ENCODE measurements around the gene CYLD.

The CYLD gene

GRCh38 chr16:50819706-50820105 lies 77.8 kb downstream of the CYLD start:
- TF ChIP-seq ZNF274 (IDR thresholded peaks at IDR 0.05; ENCODE audit: low read depth, low read length) (no peak), YY1 (IDR thresholded peaks at IDR 0.05; ENCODE audit: insufficient read depth, insufficient read length) (no peak), SUZ12 (IDR thresholded peaks at IDR 0.05; ENCODE audit: extremely low read depth, insufficient read depth, insufficient read length) (no peak)
- no peak overlapping the region for H3K9ac ChIP-seq (ENCODE audit: insufficient read length, low read depth)
- no peaks in the 10 kb centered on the region for H3K27me3 ChIP-seq (ENCODE audit: insufficient read depth, insufficient read length)
- no peaks in the 10 kb centered on the region for H3K4me1 ChIP-seq (ENCODE audit: insufficient read depth, insufficient read length)
- no peaks in the 10 kb centered on the region for H3K9me3 ChIP-seq (ENCODE audit: insufficient read depth, low read length)
- DNase-seq (ENCODE audit: low read depth, low spot score), result no peak
- H3K4me3 ChIP-seq (ENCODE audit: insufficient read length, low read depth), result no peak overlapping the region
- no peaks in the 10 kb centered on the region for H3K36me3 ChIP-seq (ENCODE audit: insufficient read depth, insufficient read length, low read length)

GRCh38 chr16:50820225-50820624 lies 78.3 kb downstream of the CYLD start:
- Histone ChIP-seq H3K4me1 (ENCODE audit: insufficient read depth, insufficient read length) (no peaks in the 10 kb centered on the region), H3K9me3 (ENCODE audit: insufficient read depth, low read length) (no peaks in the 10 kb centered on the region), H3K27me3 (ENCODE audit: insufficient read depth, insufficient read length) (no peaks in the 10 kb centered on the region), H3K4me3 (ENCODE audit: insufficient read length, low read depth) (no peak overlapping the region), H3K9ac (ENCODE audit: insufficient read length, low read depth) (no peak overlapping the region), H3K36me3 (ENCODE audit: insufficient read depth, insufficient read length, low read length) (no peaks in the 10 kb centered on the region)
- DNase-seq (ENCODE audit: low read depth, low spot score), result no peak
- no peak for TF ChIP-seq SUZ12 (IDR thresholded peaks at IDR 0.05; ENCODE audit: extremely low read depth, insufficient read depth, insufficient read length)
- no peak for TF ChIP-seq YY1 (IDR thresholded peaks at IDR 0.05; ENCODE audit: insufficient read depth, insufficient read length)
- TF ChIP-seq ZNF274 (IDR thresholded peaks at IDR 0.05; ENCODE audit: low read depth, low read length), result no peak

GRCh38 chr16:50821586-50821985 lies 79.7 kb downstream of the CYLD start:
- no peak for DNase-seq (ENCODE audit: low read depth, low spot score)
- TF ChIP-seq ZNF274 (IDR thresholded peaks at IDR 0.05; ENCODE audit: low read depth, low read length) (no peak), SUZ12 (IDR thresholded peaks at IDR 0.05; ENCODE audit: extremely low read depth, insufficient read depth, insufficient read length) (no peak), YY1 (IDR thresholded peaks at IDR 0.05; ENCODE audit: insufficient read depth, insufficient read length) (no peak)
- no peaks in the 10 kb centered on the region for H3K36me3 ChIP-seq (ENCODE audit: insufficient read depth, insufficient read length, low read length)
- no peaks in the 10 kb centered on the region for H3K4me1 ChIP-seq (ENCODE audit: insufficient read depth, insufficient read length)
- H3K9me3 ChIP-seq (ENCODE audit: insufficient read depth, low read length), result no peaks in the 10 kb centered on the region
- no peak overlapping the region for H3K9ac ChIP-seq (ENCODE audit: insufficient read length, low read depth)
- H3K4me3 ChIP-seq (ENCODE audit: insufficient read length, low read depth), result no peak overlapping the region
- H3K27me3 ChIP-seq (ENCODE audit: insufficient read depth, insufficient read length), result no peaks in the 10 kb centered on the region

- no peak overlapping the region for H3K4me3 ChIP-seq (ENCODE audit: insufficient read length, low read depth)
- H3K9me3 ChIP-seq (ENCODE audit: insufficient read depth, low read length), result no peaks in the 10 kb centered on the region
- DNase-seq (ENCODE audit: low read depth, low spot score), result no peak
- H3K4me1 ChIP-seq (ENCODE audit: insufficient read depth, insufficient read length), result no peaks in the 10 kb centered on the region
- no peaks in the 10 kb centered on the region for H3K36me3 ChIP-seq (ENCODE audit: insufficient read depth, insufficient read length, low read length)
- no peak overlapping the region for H3K9ac ChIP-seq (ENCODE audit: insufficient read length, low read depth)
- TF ChIP-seq SUZ12 (IDR thresholded peaks at IDR 0.05; ENCODE audit: extremely low read depth, insufficient read depth, insufficient read length) (no peak), YY1 (IDR thresholded peaks at IDR 0.05; ENCODE audit: insufficient read depth, insufficient read length) (no peak), ZNF274 (IDR thresholded peaks at IDR 0.05; ENCODE audit: low read depth, low read length) (no peak)
- no peaks in the 10 kb centered on the region for H3K27me3 ChIP-seq (ENCODE audit: insufficient read depth, insufficient read length)
Observed at GRCh38 chr16:50822671-50823070, 80.8 kb downstream of the CYLD start.

GRCh38 chr16:50826797-50827316 lies 85.0 kb downstream of the CYLD start:
- Histone ChIP-seq H3K9me3 (ENCODE audit: insufficient read depth, low read length) (no peaks in the 10 kb centered on the region), H3K4me3 (ENCODE audit: insufficient read length, low read depth) (no peak overlapping the region), H3K4me1 (ENCODE audit: insufficient read depth, insufficient read length) (no peaks in the 10 kb centered on the region), H3K27me3 (ENCODE audit: insufficient read depth, insufficient read length) (no peaks in the 10 kb centered on the region), H3K9ac (ENCODE audit: insufficient read length, low read depth) (no peak overlapping the region), H3K36me3 (ENCODE audit: insufficient read depth, insufficient read length, low read length) (no peaks in the 10 kb centered on the region)
- TF ChIP-seq SUZ12 (IDR thresholded peaks at IDR 0.05; ENCODE audit: extremely low read depth, insufficient read depth, insufficient read length), result no peak
- TF ChIP-seq YY1 (IDR thresholded peaks at IDR 0.05; ENCODE audit: insufficient read depth, insufficient read length), result no peak
- TF ChIP-seq ZNF274 (IDR thresholded peaks at IDR 0.05; ENCODE audit: low read depth, low read length), result no peak
- DNase-seq (ENCODE audit: low read depth, low spot score), result no peak

- H3K9me3 ChIP-seq (ENCODE audit: insufficient read depth, low read length), result peaks cover 8% of the 10 kb centered on the region
- H3K4me3 ChIP-seq (ENCODE audit: insufficient read length, low read depth), result no peak overlapping the region
- no peak for TF ChIP-seq ZNF274 (IDR thresholded peaks at IDR 0.05; ENCODE audit: low read depth, low read length)
- TF ChIP-seq SUZ12 (IDR thresholded peaks at IDR 0.05; ENCODE audit: extremely low read depth, insufficient read depth, insufficient read length), result no peak
- no peak for TF ChIP-seq YY1 (IDR thresholded peaks at IDR 0.05; ENCODE audit: insufficient read depth, insufficient read length)
- no peaks in the 10 kb centered on the region for H3K4me1 ChIP-seq (ENCODE audit: insufficient read depth, insufficient read length)
- DNase-seq (ENCODE audit: low read depth, low spot score), result no peak
- H3K9ac ChIP-seq (ENCODE audit: insufficient read length, low read depth), result no peak overlapping the region
- no peaks in the 10 kb centered on the region for H3K36me3 ChIP-seq (ENCODE audit: insufficient read depth, insufficient read length, low read length)
- no peaks in the 10 kb centered on the region for H3K27me3 ChIP-seq (ENCODE audit: insufficient read depth, insufficient read length)
Observed at GRCh38 chr16:50828164-50828702, 86.3 kb downstream of the CYLD start.

GRCh38 chr16:50830698-50831097 lies 88.8 kb downstream of the CYLD start:
- no peaks in the 10 kb centered on the region for H3K4me1 ChIP-seq (ENCODE audit: insufficient read depth, insufficient read length)
- no peak overlapping the region for H3K4me3 ChIP-seq (ENCODE audit: insufficient read length, low read depth)
- TF ChIP-seq SUZ12 (IDR thresholded peaks at IDR 0.05; ENCODE audit: extremely low read depth, insufficient read depth, insufficient read length) (no peak), ZNF274 (IDR thresholded peaks at IDR 0.05; ENCODE audit: low read depth, low read length) (no peak), YY1 (IDR thresholded peaks at IDR 0.05; ENCODE audit: insufficient read depth, insufficient read length) (no peak)
- H3K27me3 ChIP-seq (ENCODE audit: insufficient read depth, insufficient read length), result no peaks in the 10 kb centered on the region
- no peaks in the 10 kb centered on the region for H3K36me3 ChIP-seq (ENCODE audit: insufficient read depth, insufficient read length, low read length)
- peaks cover 10% of the 10 kb centered on the region for H3K9me3 ChIP-seq (ENCODE audit: insufficient read depth, low read length)
- no peak overlapping the region for H3K9ac ChIP-seq (ENCODE audit: insufficient read length, low read depth)
- DNase-seq (ENCODE audit: low read depth, low spot score), result no peak
